A673 (cell line): Measurements from ENCODE around the gene ZFTA. TPM values are rescaled to one million over a fixed set of nuclear protein-coding genes. Genes with fewer than 3 reads are reported as not detected.

Source experiments
- BruUV-seq: library from RNA; stranded (reverse); fragments of 400-500 nt; replicated peaks from 2 replicates; lab custom pipeline; 2021; lab: Mats Ljungman, UMichigan
- CTCF ChIA-PET: fragments of 300-600 bp; sonication (Branson Sonifier 250); formaldehyde crosslinking; loops from one replicate; lab custom pipeline; 2022; ENCODE audit warnings: antibody characterized with exemption; lab: Charles Lee
- POLR2A ChIA-PET: fragments of 300-600 bp; sonication (Branson Sonifier 250); formaldehyde crosslinking; loops from one replicate; lab custom pipeline; 2022; ENCODE audit warnings: antibody characterized with exemption; ENCODE audit not compliant: low non-redundant PET; lab: Charles Lee
- DNase-seq: peaks from one replicate; pipeline ENCODE4 v3.0.0-alpha.2; 2015; ENCODE audit warnings: low spot score
- H3K27ac ChIP-seq: fragments of 200-600 bp; sonication (generic); 2 replicates; pipeline ENCODE4 v1.5.1; 2016; ENCODE audit warnings: mixed run types, low read depth, mild to moderate bottlenecking, mixed read lengths, antibody characterized with exemption, low read length; ENCODE audit not compliant: poor library complexity, severe bottlenecking
- H3K27me3 ChIP-seq: fragments of 200-600 bp; sonication (generic); replicated peaks from 2 replicates; pipeline ENCODE4 v1.6.1; 2017; ENCODE audit warnings: mixed run types, low read depth, mild to moderate bottlenecking, mixed read lengths, antibody characterized with exemption, low read length; ENCODE audit not compliant: insufficient read depth, poor library complexity
- H3K36me3 ChIP-seq: fragments of 200-600 bp; sonication (generic); 2 replicates; pipeline ENCODE4 v1.6.1; 2016; ENCODE audit warnings: mixed run types, mild to moderate bottlenecking, mixed read lengths, antibody characterized with exemption, low read length; ENCODE audit not compliant: insufficient read depth, poor library complexity, severe bottlenecking
- H3K4me1 ChIP-seq: fragments of 200-600 bp; sonication (generic); 2 replicates; pipeline ENCODE4 v1.6.1; 2017; ENCODE audit warnings: mixed run types, mild to moderate bottlenecking, mixed read lengths, antibody characterized with exemption, low read length; ENCODE audit not compliant: insufficient read depth, poor library complexity, severe bottlenecking
- H3K4me3 ChIP-seq: fragments of 200-600 bp; sonication (generic); 2 replicates; pipeline ENCODE4 v1.5.1; 2016; ENCODE audit warnings: low read depth, mixed run types, mild to moderate bottlenecking, mixed read lengths, low read length; ENCODE audit not compliant: poor library complexity, severe bottlenecking
- H3K9me3 ChIP-seq: fragments of 200-600 bp; sonication (generic); 2 replicates; pipeline ENCODE4 v1.6.1; 2016; ENCODE audit warnings: mixed run types, low read depth, mild to moderate bottlenecking, mixed read lengths, antibody characterized with exemption, low read length; ENCODE audit not compliant: poor library complexity, severe bottlenecking
- CTCF ChIP-seq: fragments of 300-800, 200-600 bp; sonication (generic); conservative IDR thresholded peaks from 2 replicates; pipeline ENCODE4 v1.5.1; 2017; ENCODE audit warnings: low read depth, mild to moderate bottlenecking, antibody characterized with exemption, low read length, moderate library complexity, mixed read lengths
- EZH2 ChIP-seq: fragments of 200-600 bp; sonication (generic); IDR thresholded peaks from 2 replicates; pipeline ENCODE4 v1.6.1; 2017; ENCODE audit warnings: borderline replicate concordance, low read depth, mild to moderate bottlenecking, mixed read lengths, antibody characterized with exemption, low read length; ENCODE audit not compliant: poor library complexity, severe bottlenecking
- intact Hi-C: fragments of 100-400 bp; cut with micrococcal nuclease; formaldehyde crosslinking; loops from one replicate; pipeline ENCODE4 v1.10.0; 2022; ENCODE audit not compliant: unreplicated experiment
- total RNA-seq: library from RNA; stranded (reverse); gene quantifications from 2 replicates; pipeline ENCODE4 v1.2.3, GENCODE V29; 2021

Gene ZFTA
- total RNA-seq, 1 experiment from 2014 or later = 36.1 TPM

GRCh38 chr11:63720611-63721010, 48.0 kb downstream of the ZFTA start:
- Histone ChIP-seq H3K27ac (no peak overlapping the region), H3K4me3 (no peak overlapping the region), H3K9me3 (no peaks in the 10 kb centered on the region), H3K36me3 (peaks cover 14% of the 10 kb centered on the region), H3K27me3 (no peaks in the 10 kb centered on the region), H3K4me1 (peaks cover 8% of the 10 kb centered on the region)
- BruUV-seq = no TSS peak
- DNase-seq = no peak
- intact Hi-C loops = no loop called here
- ChIA-PET POLR2A (no interaction called here), CTCF (no interaction called here)
- no peak for TF ChIP-seq CTCF
- no peak for TF ChIP-seq EZH2

- no peaks in the 10 kb centered on the region for H3K27me3 ChIP-seq
- DNase-seq = no peak
Observed at GRCh38 chr11:63719987-63720386, 48.6 kb downstream of the ZFTA start.

GRCh38 chr11:63719001-63719400, 49.6 kb downstream of the ZFTA start:
- no TSS peak for BruUV-seq
- CTCF ChIA-PET = no interaction called here

More at GRCh38 chr11:63719987-63720386, 48.6 kb downstream of the ZFTA start:
- CTCF ChIA-PET = no interaction called here
- Histone ChIP-seq H3K36me3 (peaks cover 14% of the 10 kb centered on the region), H3K27ac (no peak overlapping the region), H3K9me3 (no peaks in the 10 kb centered on the region), H3K4me3 (no peak overlapping the region), H3K4me1 (peaks cover 8% of the 10 kb centered on the region)
- intact Hi-C loops = no loop called here
- POLR2A ChIA-PET = no interaction called here
- no peak for TF ChIP-seq CTCF
- no peak for TF ChIP-seq EZH2
- BruUV-seq = no TSS peak

More at GRCh38 chr11:63719001-63719400, 49.6 kb downstream of the ZFTA start:
- no peak for DNase-seq
- Histone ChIP-seq H3K27me3 (no peaks in the 10 kb centered on the region), H3K4me3 (no peak overlapping the region), H3K9me3 (no peaks in the 10 kb centered on the region), H3K36me3 (peaks cover 14% of the 10 kb centered on the region), H3K27ac (no peak overlapping the region), H3K4me1 (peaks cover 4% of the 10 kb centered on the region)
- POLR2A ChIA-PET = no interaction called here
- no peak for TF ChIP-seq EZH2
- TF ChIP-seq CTCF = no peak
- intact Hi-C loops = no loop called here

Other genes starting within 250 kb of the ZFTA start
- 0.97 and 1.0 TPM in 2 replicates for gene PLAAT4, start 232.0 kb downstream of the ZFTA start, total RNA-seq
- not detected in 2 replicates for gene PLAAT2, start 205.4 kb downstream of the ZFTA start, total RNA-seq
- 0.46 and 0.69 TPM in 2 replicates for gene PLAAT3, start 154.3 kb downstream of the ZFTA start, total RNA-seq
- 53.8 and 63.9 TPM in 2 replicates for gene ATL3, start 97.4 kb downstream of the ZFTA start, total RNA-seq
- 268 and 275 TPM in 2 replicates for gene RTN3, start 87.3 kb downstream of the ZFTA start, total RNA-seq
- 91.1 and 94.5 TPM in 2 replicates for gene SPINDOC, start 44.7 kb upstream of the ZFTA start, total RNA-seq
- gene MARK2, start 70.3 kb upstream of the ZFTA start, total RNA-seq = 54.9 and 61.7 TPM in 2 replicates
- gene RCOR2, start 148.4 kb upstream of the ZFTA start, total RNA-seq = 3.9 and 7.6 TPM in 2 replicates
- gene NAA40, start 170.2 kb upstream of the ZFTA start, total RNA-seq = 44.8 and 51.2 TPM in 2 replicates
- gene COX8A, start 205.8 kb upstream of the ZFTA start, total RNA-seq = 615 and 652 TPM in 2 replicates
- 136 and 140 TPM in 2 replicates for gene OTUB1, start 217.7 kb upstream of the ZFTA start, total RNA-seq